Ovary (tissue), 9 donors: Measurements from ENCODE around the gene AMBP. TPM values are rescaled to one million over a fixed set of nuclear protein-coding genes. Genes with fewer than 3 reads are reported as not detected.
A peak's percentile ranks its signal among the peaks of the same experiment; 100 is the strongest.

Experiments
- DNase-seq, 5 donors: peaks; one replicate each; pipeline ENCODE4 v3.0.0-alpha.2; 2019 to 2020
- H3K27ac ChIP-seq, 2 donors: fragments of 200-600 bp; one replicate each; pipeline versions ENCODE4 v1.5.1 to v1.8.0; 2019 to 2022
- H3K27me3 ChIP-seq: fragments of 200-600 bp; one replicate; pipeline ENCODE4 v1.8.0; 2022
- H3K36me3 ChIP-seq: fragments of 200-600 bp; sonication (generic); one replicate; pipeline ENCODE4 v1.5.1; 2019
- H3K4me1 ChIP-seq: one replicate; pipeline ENCODE4 v1.8.1; 2013; ENCODE audit warnings: mild to moderate bottlenecking, moderate library complexity; ENCODE audit not compliant: insufficient read depth
- H3K4me3 ChIP-seq: fragments of 200-600 bp; sonication (generic); one replicate; pipeline ENCODE4 v1.5.1; 2017
- H3K9me3 ChIP-seq, 2 donors: fragments of 200-600 bp in 1 of 2; sonication (generic) in 1 of 2; one replicate each; pipeline versions ENCODE4 v1.5.1 to v1.8.1; 2013 to 2019; ENCODE audit warnings: mild to moderate bottlenecking in 1 of 2, moderate library complexity in 1 of 2
- CTCF ChIP-seq, 3 donors: fragments of 450-650 bp in 2 of 3; fragments of 200-600 bp in 1 of 3; IDR thresholded peaks; one replicate each; pipeline versions ENCODE4 v1.5.1 to v1.8.0; 2016 to 2022; ENCODE audit warnings: antibody characterized with exemption in 3 of 3, mild to moderate bottlenecking in 1 of 3
- EP300 ChIP-seq: sonication (generic); formaldehyde crosslinking; IDR thresholded peaks from one replicate; pipeline ENCODE4 v1.6.1; 2017; ENCODE audit warnings: antibody characterized with exemption
- POLR2A ChIP-seq: fragments of 450-650 bp; IDR thresholded peaks from one replicate; pipeline ENCODE4 v1.6.1; 2017; ENCODE audit warnings: antibody characterized with exemption, mild to moderate bottlenecking, moderate library complexity
- WGBS, 3 donors: extraction: QIAGEN DNeasy Blood & Tissue Kit in 1 of 3; methylation state at CpG; one replicate each; pipeline versions ENCODE4 v1.1.5 to v1.1.7; 2013 to 2017; 5-methylcytosine and 5-hydroxymethylcytosine counted together
- intact Hi-C, 4 donors: fragments of 100-400 bp; cut with DNase I; formaldehyde crosslinking; loops; one replicate each; pipeline versions ENCODE4 v1.11.0 to v1.15.1; 2022 to 2023
- polyA plus RNA-seq, 2 donors: library from polyadenylated mRNA; stranded (reverse); fragments of 200-250 nt in 1 of 2; fragments of 350-450 nt in 1 of 2; fragmentation: Illumina TruSeq in 1 of 2; extraction: RNeasy Lipid Tissue Mini Kit (QIAGEN cat#74804) in 1 of 2; gene quantifications; one replicate each; pipeline ENCODE4 v1.2.3, GENCODE V29; 2013 to 2014
- total RNA-seq, 7 donors: library from RNA; depleted of rRNA in 2 of 7; stranded (reverse); fragments of >200 nt in 2 of 7; fragmentation: NEBNext Ultra II Directional in 3 of 7; extraction: Animal tissue kit (Norgen Biotek cat#: 25700) in 3 of 7; gene quantifications; one replicate each; pipeline versions ENCODE4 v1.1.0 to v1.2.4, GENCODE V29; 2016 to 2023
- donor health status: DM: no; HTN: no; CAD: no; lungs with moderate emphysema.
- donor health status: DM: no; HTN: no; CAD: no.
- donor health status: Bipolar disorder and iron deficiency.
- donor health status: DM: yes; HTN: yes; CAD: no.
- donor health status: DM: no; HTN: no; CAD: no.
- donor health status: DM: yes; HTN: yes; CAD: no.

AMBP gene
- total and polyA plus RNA-seq, 9 donors = 0.15 to 3.9 (median 0.62) TPM; not detected in 3

GRCh38 chr9:114049441-114050225 is 28.5 kb downstream of the AMBP start:
- no peaks in the 10 kb centered on the region for H3K27me3 ChIP-seq
- no peak for TF ChIP-seq EP300
- no peak for TF ChIP-seq CTCF (IDR thresholded peaks at IDR 0.05)
- TF ChIP-seq POLR2A = no peak
- H3K4me1 ChIP-seq = no peaks in the 10 kb centered on the region
- WGBS, 3 donors = 92 to 95% (median 94%) methylated on average over 39 to 40 of the region's 40 CpGs
- peak in 2 of 5 donors; percentile 5 to 28 for DNase-seq
- intact Hi-C loops = no loop called here
- no peak overlapping the region for H3K4me3 ChIP-seq
- H3K9me3 ChIP-seq = no peaks in the 10 kb centered on the region
- H3K27ac ChIP-seq = no peak overlapping the region
- no peaks in the 10 kb centered on the region for H3K36me3 ChIP-seq

GRCh38 chr9:114048533-114049415 is 29.3 kb downstream of the AMBP start:
- peak in 3 of 5 donors; percentile 6 to 21 (median 10) for DNase-seq
- 95 to 96% (median 96%) methylated on average over 41 to 44 of the region's 44 CpGs for WGBS, 3 donors
- Histone ChIP-seq H3K27ac (no peak overlapping the region), H3K4me3 (no peak overlapping the region), H3K4me1 (no peaks in the 10 kb centered on the region), H3K27me3 (no peaks in the 10 kb centered on the region), H3K9me3 (no peaks in the 10 kb centered on the region), H3K36me3 (no peaks in the 10 kb centered on the region)
- no peak for TF ChIP-seq POLR2A
- no peak for TF ChIP-seq CTCF (IDR thresholded peaks at IDR 0.05)
- no peak for TF ChIP-seq EP300
- intact Hi-C loops = no loop called here

GRCh38 chr9:114047717-114048116 is 30.4 kb downstream of the AMBP start:
- DNase-seq = peak in 1 of 5 donors; percentile 1
- Histone ChIP-seq H3K4me3 (no peak overlapping the region), H3K4me1 (no peaks in the 10 kb centered on the region), H3K27me3 (no peaks in the 10 kb centered on the region), H3K27ac (no peak overlapping the region), H3K36me3 (no peaks in the 10 kb centered on the region), H3K9me3 (no peaks in the 10 kb centered on the region)
- 88 to 94% (median 93%) methylated on average over 3 of the region's 3 CpGs for WGBS, 3 donors
- intact Hi-C loops = no loop called here
- no peak for TF ChIP-seq POLR2A
- TF ChIP-seq EP300 = no peak
- TF ChIP-seq CTCF (IDR thresholded peaks at IDR 0.05) = no peak

- no peak overlapping the region for H3K4me3 ChIP-seq
- 95 to 100% (median 95%) methylated on average over 1 of the region's 1 CpG for WGBS, 3 donors
- no peaks in the 10 kb centered on the region for H3K4me1 ChIP-seq
- intact Hi-C loops = no loop called here
- H3K36me3 ChIP-seq = no peaks in the 10 kb centered on the region
- H3K27ac ChIP-seq = no peak overlapping the region
- no peaks in the 10 kb centered on the region for H3K27me3 ChIP-seq
- no peaks in the 10 kb centered on the region for H3K9me3 ChIP-seq
- TF ChIP-seq POLR2A = no peak
- TF ChIP-seq EP300 = no peak
- no peak for TF ChIP-seq CTCF (IDR thresholded peaks at IDR 0.05)
- DNase-seq = no peak
Observed at GRCh38 chr9:114046875-114047274, 31.2 kb downstream of the AMBP start.
